ENCODE data around the gene ZDHHC7. TPM values are rescaled to one million over a fixed set of nuclear protein-coding genes. Genes with fewer than 3 reads are reported as not detected.

Gene ZDHHC7
- total and polyA plus RNA-seq, 2 of the 8 experiments (the other 6 are each of a cell fraction or from before 2014, with no cell fraction given) = 40.5 to 56.3 TPM

DNA sequence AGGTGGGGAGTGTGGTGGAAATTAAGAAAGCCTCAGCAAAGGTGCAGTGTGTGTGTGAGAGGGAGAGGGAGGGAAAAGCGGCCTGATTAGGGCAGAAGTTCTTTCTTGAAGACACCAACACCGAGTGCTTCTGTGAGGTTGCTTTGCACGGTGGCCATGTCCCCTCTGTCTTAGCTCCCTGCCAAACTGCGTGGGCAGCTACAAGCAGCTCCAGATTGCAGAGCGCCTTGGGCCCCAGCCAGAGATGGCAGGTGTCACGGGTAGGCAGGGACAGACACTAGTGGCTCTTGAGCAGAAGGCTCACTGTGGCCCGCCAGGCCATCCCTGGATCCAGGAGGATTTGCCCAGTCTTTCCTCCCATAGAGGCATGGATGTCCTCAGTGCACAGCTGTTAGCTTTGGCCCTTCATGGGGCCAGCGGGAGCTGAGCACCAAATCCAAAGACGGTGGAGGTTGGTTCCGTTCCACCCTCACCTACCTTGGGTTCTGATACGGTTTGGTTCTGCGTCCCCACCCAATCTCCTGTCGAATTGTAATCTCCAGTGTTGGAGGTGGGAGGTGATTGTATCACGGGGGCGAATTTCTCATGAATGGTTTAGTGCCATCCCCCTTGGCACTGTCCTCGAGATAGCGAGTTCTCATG, 37.7 kb upstream of the ZDHHC7 start:
- H3K14ac ChIP-seq (ENCODE audit: insufficient read length) = no peak overlapping the region
- H3K9me3 ChIP-seq (ENCODE audit: insufficient read depth in 2 of 2, low read depth in 1 of 2, low read length in 1 of 2) = no peaks in the 10 kb centered on the region
- no peak overlapping the region for H3K18ac ChIP-seq (ENCODE audit: extremely low read depth, low read length)
- no peak overlapping the region for H3K4me2 ChIP-seq (ENCODE audit: insufficient read depth in 1 of 2, low read depth in 2 of 2, low read length in 2 of 2)
- no peaks in the 10 kb centered on the region for H3K23me2 ChIP-seq (ENCODE audit: low read depth, low read length)
- WGBS, 2 experiments (ENCODE audit: extremely low coverage in 1 of 2, insufficient coverage in 1 of 2, insufficient read length in 1 of 2, insufficient replicate concordance in 2 of 2, low coverage in 1 of 2, low lambda C conversion rate in 2 of 2, missing lambda C conversion rate in 1 of 2) = 84% methylated on average over 17 of the region's 17 CpGs; no CpG with 5 or more reads in 1 of the 2 experiments
- no peak overlapping the region for H4K8ac ChIP-seq (ENCODE audit: extremely low read depth, insufficient read depth, low read length)
- H3K27me3 ChIP-seq (replicated peaks in 1 of 4; ENCODE audit: control insufficient read depth in 3 of 4, extremely low read depth in 1 of 4, insufficient read depth in 3 of 4, low read length in 3 of 4) = no peaks in the 10 kb centered on the region
- no peak overlapping the region for H2BK15ac ChIP-seq (ENCODE audit: low read length)
- no peak overlapping the region for H3K23ac ChIP-seq (ENCODE audit: insufficient read length)
- H2AK5ac ChIP-seq (ENCODE audit: low read depth, low read length) = no peak overlapping the region
- H3K4me1 ChIP-seq (replicated peaks in 1 of 4; ENCODE audit: control insufficient read depth in 3 of 4, insufficient read depth in 4 of 4, low read length in 3 of 4) = 0 out of 7 replicates have a peak, but pooled peaks cover 0 to 2% (median 0%) of the 10 kb centered on the region in 4 experiments
- POLR2A ChIA-PET (ENCODE audit: partially characterized antibody) = no interaction called here
- FAIRE-seq (no peak), DNase-seq (ENCODE audit: low read depth in 1 of 2, low spot score in 2 of 2) (no peak)
- H2BK5ac ChIP-seq (ENCODE audit: low read depth, low read length) = no peak overlapping the region
- TF ChIP-seq SIN3A (conservative IDR thresholded peaks at IDR 0.05 in 1 of 2, IDR thresholded peaks at IDR 0.05 in 1 of 2; ENCODE audit: low read depth in 1 of 2, low read length in 2 of 2) = no peak
- TF ChIP-seq, protein P1, sequence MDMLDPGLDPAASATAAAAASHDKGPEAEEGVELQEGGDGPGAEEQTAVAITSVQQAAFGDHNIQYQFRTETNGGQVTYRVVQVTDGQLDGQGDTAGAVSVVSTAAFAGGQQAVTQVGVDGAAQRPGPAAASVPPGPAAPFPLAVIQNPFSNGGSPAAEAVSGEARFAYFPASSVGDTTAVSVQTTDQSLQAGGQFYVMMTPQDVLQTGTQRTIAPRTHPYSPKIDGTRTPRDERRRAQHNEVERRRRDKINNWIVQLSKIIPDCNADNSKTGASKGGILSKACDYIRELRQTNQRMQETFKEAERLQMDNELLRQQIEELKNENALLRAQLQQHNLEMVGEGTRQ (IDR thresholded peaks at IDR 0.05; ENCODE audit: low read length) = no peak
- TF ChIP-seq JUN (IDR thresholded peaks at IDR 0.05; ENCODE audit: low read depth, low read length) = no peak
- no peak for TF ChIP-seq TEAD4 (IDR thresholded peaks at IDR 0.05; ENCODE audit: low read depth, low read length)
- TF ChIP-seq SP1 (IDR thresholded peaks at IDR 0.05; ENCODE audit: low read depth, low read length) = no peak
- no peak for TF ChIP-seq EP300 (IDR thresholded peaks at IDR 0.05; ENCODE audit: borderline replicate concordance in 1 of 2, low read depth in 2 of 2, low read length in 2 of 2)
- TF ChIP-seq KDM5A (IDR thresholded peaks at IDR 0.05; ENCODE audit: low read length) = no peak
- no peak overlapping the region for H2BK120ac ChIP-seq (replicated peaks; ENCODE audit: low read depth, low read length)
- H3K79me2 ChIP-seq (ENCODE audit: control insufficient read depth in 1 of 2, insufficient read depth in 2 of 2, low read length in 2 of 2) = no peaks in the 10 kb centered on the region
- H3K9ac ChIP-seq (replicated peaks in 1 of 4; ENCODE audit: extremely low read depth in 1 of 4, low read depth in 3 of 4, low read length in 3 of 4) = no peak overlapping the region
- H3K56ac ChIP-seq (replicated peaks; ENCODE audit: insufficient read length, low read depth, low read length) = no peak overlapping the region
- CTCF ChIA-PET (ENCODE audit: partially characterized antibody) = interaction anchor here (0.6 to 2.8 kb wide), 6 partner anchors 9 to 70 kb away, joined by 3 to 9 read pairs (median 4); no protein-coding TSS in a partner anchor
- H4K5ac ChIP-seq (ENCODE audit: insufficient read length, low read depth, low read length) = no peak overlapping the region
- H2BK12ac ChIP-seq (ENCODE audit: low read depth, low read length) = no peak overlapping the region
- no peaks in the 10 kb centered on the region for H3K79me1 ChIP-seq (ENCODE audit: low read depth, low read length)
- no peak overlapping the region for H2AFZ ChIP-seq (ENCODE audit: low read length)
- H2BK20ac ChIP-seq (ENCODE audit: low read length) = no peak overlapping the region
- H4K20me1 ChIP-seq (replicated peaks in 1 of 2; ENCODE audit: control insufficient read depth in 1 of 2, insufficient read depth in 2 of 2, low read length in 2 of 2) = peaks cover 0 to 2% of the 10 kb centered on the region in 2 experiments
- no peak overlapping the region for H3K4me3 ChIP-seq (ENCODE audit: extremely low read depth in 1 of 4, insufficient read depth in 2 of 4, low read depth in 3 of 4, low read length in 4 of 4)
- H3K4ac ChIP-seq (replicated peaks; ENCODE audit: insufficient read length, low read depth, low read length) = no peak overlapping the region
- H4K91ac ChIP-seq (replicated peaks; ENCODE audit: insufficient read length, low read length) = no peak overlapping the region
- H3K36me3 ChIP-seq (ENCODE audit: control insufficient read depth in 2 of 4, insufficient read depth in 4 of 4, low read length in 3 of 4) = no peaks in the 10 kb centered on the region
- no peak overlapping the region for H3K27ac ChIP-seq (ENCODE audit: low read depth, low read length)

Measured in H1 (cell line).